DND-41 (cell line): Measurements from ENCODE around the gene PCTP.

Experiments used
- CTCF ChIP-seq: IDR thresholded peaks from 2 replicates; pipeline ENCODE4 v1.5.1; 2012; ENCODE audit warnings: borderline replicate concordance, low read length, moderate library complexity, mild to moderate bottlenecking; ENCODE audit not compliant: poor library complexity, severe bottlenecking; ENCODE audit errors: extremely low read depth
- EZH2 ChIP-seq: IDR thresholded peaks from 3 replicates; pipeline ENCODE4 v1.6.1; 2012; ENCODE audit warnings: borderline replicate concordance, low read depth, mild to moderate bottlenecking, moderate library complexity, low read length, inconsistent platforms; ENCODE audit not compliant: severe bottlenecking

- TF ChIP-seq CTCF (no peak), EZH2 (no peak)
These were observed 2.0 kb upstream of the PCTP start for GRCh38 chr17:55748841-55749240.
